Measurements from ENCODE around the gene POLE.

DNA sequence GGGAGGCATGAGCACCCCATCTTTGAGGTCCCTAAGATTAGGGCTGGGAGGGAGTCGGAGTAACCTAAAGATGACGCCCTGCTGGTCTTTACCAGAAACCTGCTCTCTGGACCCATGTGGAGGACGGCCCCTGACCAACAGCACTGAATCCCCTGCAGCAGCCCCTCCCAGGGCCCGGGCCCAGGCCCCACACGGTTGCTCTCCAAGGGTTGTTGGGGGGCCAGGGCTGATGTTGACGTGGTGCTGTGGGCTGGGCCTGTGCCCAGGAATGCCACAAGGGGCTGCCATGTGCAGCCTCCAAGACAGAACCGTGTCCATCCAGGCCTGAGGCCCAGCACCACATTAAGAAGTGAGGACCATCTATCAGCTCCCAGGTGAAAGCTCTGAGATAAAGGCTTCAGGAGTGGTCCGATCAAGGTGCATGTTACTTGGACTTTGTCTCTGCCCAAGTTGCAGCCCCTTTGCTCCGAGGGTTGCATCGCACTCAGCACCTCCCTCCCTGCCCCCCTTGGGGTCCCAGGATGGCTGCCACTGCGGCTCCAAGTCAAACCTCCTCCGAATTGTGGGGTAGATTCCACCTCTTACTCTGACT is 106.3 kb downstream of the POLE start:
- no peak for TF ChIP-seq POLR2A (IDR thresholded peaks at IDR 0.05)
- TF ChIP-seq, protein P1, sequence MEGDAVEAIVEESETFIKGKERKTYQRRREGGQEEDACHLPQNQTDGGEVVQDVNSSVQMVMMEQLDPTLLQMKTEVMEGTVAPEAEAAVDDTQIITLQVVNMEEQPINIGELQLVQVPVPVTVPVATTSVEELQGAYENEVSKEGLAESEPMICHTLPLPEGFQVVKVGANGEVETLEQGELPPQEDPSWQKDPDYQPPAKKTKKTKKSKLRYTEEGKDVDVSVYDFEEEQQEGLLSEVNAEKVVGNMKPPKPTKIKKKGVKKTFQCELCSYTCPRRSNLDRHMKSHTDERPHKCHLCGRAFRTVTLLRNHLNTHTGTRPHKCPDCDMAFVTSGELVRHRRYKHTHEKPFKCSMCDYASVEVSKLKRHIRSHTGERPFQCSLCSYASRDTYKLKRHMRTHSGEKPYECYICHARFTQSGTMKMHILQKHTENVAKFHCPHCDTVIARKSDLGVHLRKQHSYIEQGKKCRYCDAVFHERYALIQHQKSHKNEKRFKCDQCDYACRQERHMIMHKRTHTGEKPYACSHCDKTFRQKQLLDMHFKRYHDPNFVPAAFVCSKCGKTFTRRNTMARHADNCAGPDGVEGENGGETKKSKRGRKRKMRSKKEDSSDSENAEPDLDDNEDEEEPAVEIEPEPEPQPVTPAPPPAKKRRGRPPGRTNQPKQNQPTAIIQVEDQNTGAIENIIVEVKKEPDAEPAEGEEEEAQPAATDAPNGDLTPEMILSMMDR (IDR thresholded peaks at IDR 0.05), result no peak

Measured in esophagus squamous epithelium (tissue), 4 donors.